ENCODE measurements around the gene MYRIP. TPM values are rescaled to one million over a fixed set of nuclear protein-coding genes. Genes with fewer than 3 reads are reported as not detected.

Gene MYRIP
- total RNA-seq, 1 donor from 2014 or later, result 5.9 TPM

DNA sequence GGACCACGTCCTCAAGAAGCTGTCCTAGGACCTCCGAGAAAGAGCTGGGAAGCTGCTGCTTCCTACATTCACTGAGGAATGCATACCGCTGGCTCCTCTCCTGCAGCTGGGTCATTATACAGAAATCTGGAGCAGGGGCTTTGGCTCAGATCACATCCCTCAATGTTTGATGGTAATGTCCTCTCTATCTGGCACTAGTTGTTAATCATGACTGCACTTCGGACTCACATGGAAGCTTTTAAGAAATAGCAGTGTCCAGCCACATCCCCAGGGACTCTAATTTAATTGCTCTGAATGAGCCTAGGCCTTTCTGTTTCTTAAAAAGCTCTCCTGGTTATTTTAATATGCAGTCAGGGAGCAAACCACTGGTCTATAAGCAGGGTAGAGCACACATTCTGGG is 25.7 kb upstream of the MYRIP start:
- no peaks in the 10 kb centered on the region for H3K9me3 ChIP-seq
- H3K4me1 ChIP-seq, result no peaks in the 10 kb centered on the region
- H3K27me3 ChIP-seq, result no peaks in the 10 kb centered on the region
- H3K36me3 ChIP-seq, result no peaks in the 10 kb centered on the region
- H3K27ac ChIP-seq, result no peak overlapping the region
- TF ChIP-seq, protein P1, sequence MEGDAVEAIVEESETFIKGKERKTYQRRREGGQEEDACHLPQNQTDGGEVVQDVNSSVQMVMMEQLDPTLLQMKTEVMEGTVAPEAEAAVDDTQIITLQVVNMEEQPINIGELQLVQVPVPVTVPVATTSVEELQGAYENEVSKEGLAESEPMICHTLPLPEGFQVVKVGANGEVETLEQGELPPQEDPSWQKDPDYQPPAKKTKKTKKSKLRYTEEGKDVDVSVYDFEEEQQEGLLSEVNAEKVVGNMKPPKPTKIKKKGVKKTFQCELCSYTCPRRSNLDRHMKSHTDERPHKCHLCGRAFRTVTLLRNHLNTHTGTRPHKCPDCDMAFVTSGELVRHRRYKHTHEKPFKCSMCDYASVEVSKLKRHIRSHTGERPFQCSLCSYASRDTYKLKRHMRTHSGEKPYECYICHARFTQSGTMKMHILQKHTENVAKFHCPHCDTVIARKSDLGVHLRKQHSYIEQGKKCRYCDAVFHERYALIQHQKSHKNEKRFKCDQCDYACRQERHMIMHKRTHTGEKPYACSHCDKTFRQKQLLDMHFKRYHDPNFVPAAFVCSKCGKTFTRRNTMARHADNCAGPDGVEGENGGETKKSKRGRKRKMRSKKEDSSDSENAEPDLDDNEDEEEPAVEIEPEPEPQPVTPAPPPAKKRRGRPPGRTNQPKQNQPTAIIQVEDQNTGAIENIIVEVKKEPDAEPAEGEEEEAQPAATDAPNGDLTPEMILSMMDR (IDR thresholded peaks at IDR 0.05), result no peak
- intact Hi-C loops (cut with DNase I), result no loop called here
- ATAC-seq, result no peak
- no peak overlapping the region for H3K4me3 ChIP-seq
- DNase-seq, result no peak

- TF ChIP-seq, protein P1 (IDR thresholded peaks at IDR 0.05), result no peak
- no peak for DNase-seq
- H3K36me3 ChIP-seq, result no peaks in the 10 kb centered on the region
- intact Hi-C loops (cut with DNase I), result no loop called here
- H3K4me3 ChIP-seq, result no peak overlapping the region
- H3K27ac ChIP-seq, result no peak overlapping the region
- H3K4me1 ChIP-seq, result no peaks in the 10 kb centered on the region
- no peaks in the 10 kb centered on the region for H3K27me3 ChIP-seq
- no peaks in the 10 kb centered on the region for H3K9me3 ChIP-seq
- no peak for ATAC-seq
These were observed 24.5 kb upstream of the MYRIP start for GRCh38 chr3:39784922-39785321.

- H3K36me3 ChIP-seq, result no peaks in the 10 kb centered on the region
- no peak overlapping the region for H3K4me3 ChIP-seq
- ATAC-seq (no peak), DNase-seq (no peak)
- H3K4me1 ChIP-seq, result no peaks in the 10 kb centered on the region
- TF ChIP-seq, protein P1 (IDR thresholded peaks at IDR 0.05), result no peak
- intact Hi-C loops (cut with DNase I), result no loop called here
- H3K27me3 ChIP-seq, result no peaks in the 10 kb centered on the region
- H3K9me3 ChIP-seq, result no peaks in the 10 kb centered on the region
- no peak overlapping the region for H3K27ac ChIP-seq
These were observed 21.1 kb upstream of the MYRIP start for GRCh38 chr3:39788128-39788883.

DNA sequence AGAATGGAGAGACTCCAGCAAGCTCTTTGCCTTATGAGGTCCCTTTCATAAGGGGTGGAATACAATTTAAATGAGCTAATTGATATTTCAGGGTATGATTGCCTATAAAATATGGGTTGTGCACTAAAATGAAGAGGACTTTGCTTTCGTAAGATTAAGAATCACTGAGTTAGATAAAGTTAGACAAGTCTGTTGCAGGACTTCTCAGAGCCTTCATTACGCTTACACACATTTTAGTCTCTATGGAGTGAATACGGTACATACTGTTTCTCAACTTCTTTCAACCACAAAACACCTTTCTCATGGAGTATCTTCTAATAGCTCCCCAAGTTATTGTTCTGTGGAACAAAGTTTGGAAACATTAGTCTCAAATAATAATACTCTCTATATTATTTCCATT is 17.8 kb upstream of the MYRIP start:
- TF ChIP-seq, protein P1 (IDR thresholded peaks at IDR 0.05), result no peak
- H3K27ac ChIP-seq, result no peak overlapping the region
- intact Hi-C loops (cut with DNase I), result no loop called here

DNA sequence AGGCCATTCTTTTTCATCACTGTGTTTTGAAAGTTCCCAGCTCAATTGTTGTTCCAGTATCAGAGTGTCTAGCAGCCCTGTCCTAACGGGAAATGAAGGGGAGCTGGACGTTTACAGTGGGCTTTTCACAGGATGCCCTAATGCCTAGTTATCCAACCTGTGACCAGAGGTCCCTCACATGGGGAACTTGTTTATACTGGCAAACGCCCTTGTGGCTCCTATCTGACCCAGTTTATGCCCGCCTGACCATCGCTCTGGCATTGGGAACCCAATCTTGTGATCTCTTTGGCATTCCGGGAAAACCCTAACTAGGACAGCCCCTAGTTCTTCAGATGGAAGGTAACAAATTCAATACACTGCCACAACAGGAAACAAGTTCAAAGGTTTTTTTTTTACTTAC is 14.5 kb upstream of the MYRIP start:
- Histone ChIP-seq H3K36me3 (no peaks in the 10 kb centered on the region), H3K4me3 (no peak overlapping the region), H3K9me3 (no peaks in the 10 kb centered on the region), H3K27me3 (no peaks in the 10 kb centered on the region), H3K4me1 (no peaks in the 10 kb centered on the region), H3K27ac (no peak overlapping the region)
- TF ChIP-seq, protein P1 (IDR thresholded peaks at IDR 0.05), result no peak
- ATAC-seq (no peak), DNase-seq (no peak)
- intact Hi-C loops (cut with DNase I), result no loop called here

More for the DNA sequence above, 17.8 kb upstream of the MYRIP start:
- ATAC-seq, result no peak
- Histone ChIP-seq H3K4me3 (no peak overlapping the region), H3K9me3 (no peaks in the 10 kb centered on the region), H3K27me3 (no peaks in the 10 kb centered on the region), H3K36me3 (no peaks in the 10 kb centered on the region), H3K4me1 (no peaks in the 10 kb centered on the region)
- no peak for DNase-seq

All from upper lobe of right lung (tissue), 1 donor.